HCT116 (cell line): ENCODE data around the gene THBD. TPM values are rescaled to one million over a fixed set of nuclear protein-coding genes. Genes with fewer than 3 reads are reported as not detected.
"Not testable (repeated sequence)": the region's sequence is repeated elsewhere in the genome, so short reads cannot be mapped to it uniquely, and the experiment has no call there.

ENCODE experiments used
- ATAC-seq: fragments of 200-7000 bp; cut with Tn5 transposase; 2 replicates; pipeline ENCODE4 v1.9.1; 2020; ENCODE audit warnings: mild to moderate bottlenecking, moderate library complexity
- BruUV-seq: library from RNA; stranded (reverse); fragments of 400-500 nt; replicated peaks from 2 replicates; lab custom pipeline; 2021; lab: Mats Ljungman, UMichigan
- CTCF ChIA-PET: fragments of 300-600 bp; sonication (Branson Sonifier 250); formaldehyde crosslinking; loops from one replicate; lab custom pipeline; 2021; ENCODE audit warnings: antibody characterized with exemption; lab: Charles Lee
- POLR2A ChIA-PET: fragments of 300-600, 350-600 bp; sonication (Branson Sonifier 250); formaldehyde crosslinking; loops from one replicate; lab custom pipeline; 2021; ENCODE audit warnings: antibody characterized with exemption; lab: Charles Lee
- RAD21 ChIA-PET, 2 experiments: fragments of 300-600 bp; sonication (Branson Sonifier 250); formaldehyde crosslinking; loops; one replicate each; lab custom pipeline; 2023; ENCODE audit warnings: low total read pairs in 2 of 2; ENCODE audit not compliant: uncharacterized antibody in 2 of 2, unreplicated experiment in 2 of 2, low non-redundant PET in 1 of 2; lab: Charles Lee
- DNase-seq: peaks from one replicate; pipeline ENCODE4 v3.0.0-alpha.2; 2010; ENCODE audit warnings: low read depth, low spot score
- H2AFZ ChIP-seq: fragments of 200-600 bp; shearing (Covaris generic), sonication (generic); 2 replicates; pipeline ENCODE4 v1.6.1; 2017; ENCODE audit warnings: low read depth, mixed run types, mixed read lengths, antibody characterized with exemption, low read length; ENCODE audit not compliant: poor library complexity, severe bottlenecking
- H3K27ac ChIP-seq: 2 replicates; pipeline ENCODE4 v1.5.1; 2012; ENCODE audit warnings: low read depth, low read length
- H3K27me3 ChIP-seq: fragments of 200-600 bp; sonication (generic); 2 replicates; pipeline ENCODE4 v1.6.1; 2016; ENCODE audit warnings: mixed run types, low read length, mixed read lengths; ENCODE audit not compliant: insufficient read depth
- H3K36me3 ChIP-seq, 2 experiments: fragments of 200-500 bp in 1 of 2; fragments of 200-600 bp in 1 of 2; sonication (Bioruptor generic) in 1 of 2; sonication (generic) in 1 of 2; 2 replicates each; pipeline versions ENCODE4 v1.5.1 to v1.6.1; 2014 to 2016; ENCODE audit warnings: low read length in 2 of 2, inconsistent platforms in 1 of 2, mixed read lengths in 1 of 2, mixed run types in 1 of 2; ENCODE audit not compliant: insufficient read depth in 2 of 2, control insufficient read depth in 1 of 2
- H3K4me1 ChIP-seq, 2 experiments: fragments of 200-600 bp in 1 of 2; sonication (generic) in 1 of 2; 2 replicates each; pipeline versions ENCODE4 v1.5.1 to v1.6.1; 2012 to 2017; ENCODE audit warnings: low read length in 2 of 2, inconsistent platforms in 1 of 2, mild to moderate bottlenecking in 1 of 2, mixed read lengths in 1 of 2, mixed run types in 1 of 2, moderate library complexity in 1 of 2; ENCODE audit not compliant: insufficient read depth in 2 of 2, control insufficient read depth in 1 of 2
- H3K4me2 ChIP-seq: fragments of 200-600 bp; sonication (generic); 2 replicates; pipeline ENCODE4 v1.6.1; 2017; ENCODE audit warnings: mixed run types, low read length, mixed read lengths
- H3K4me3 ChIP-seq, 2 experiments: fragments of 200-600 bp in 1 of 2; sonication (generic) in 1 of 2; replicated peaks in 1 of 2; 2 replicates each; pipeline ENCODE4 v1.5.1; 2011 to 2016; ENCODE audit warnings: low read length in 2 of 2, control low read depth in 1 of 2, low read depth in 1 of 2, mild to moderate bottlenecking in 1 of 2, mixed read lengths in 1 of 2, mixed run types in 1 of 2
- H3K79me2 ChIP-seq: fragments of 200-600 bp; sonication (generic); 2 replicates; pipeline ENCODE4 v1.6.1; 2017; ENCODE audit warnings: mild to moderate bottlenecking, mixed run types, low read length, moderate library complexity, mixed read lengths; ENCODE audit not compliant: insufficient read depth
- H3K9ac ChIP-seq: fragments of 200-600 bp; sonication (generic); 2 replicates; pipeline ENCODE4 v1.6.1; 2016; ENCODE audit warnings: low read length, mixed read lengths
- H3K9me2 ChIP-seq: fragments of 200-600 bp; sonication (generic), shearing (Covaris generic); 2 replicates; pipeline ENCODE4 v1.6.1; 2017; ENCODE audit warnings: mixed run types, mild to moderate bottlenecking, moderate library complexity; ENCODE audit not compliant: insufficient read depth
- H3K9me3 ChIP-seq, 2 experiments: fragments of 200-500 bp in 1 of 2; fragments of 200-600 bp in 1 of 2; sonication (Bioruptor generic) in 1 of 2; sonication (generic) in 1 of 2; 2 replicates each; pipeline ENCODE4 v1.6.1; 2014 to 2017; ENCODE audit warnings: low read length in 2 of 2, mixed read lengths in 2 of 2, inconsistent platforms in 1 of 2, low read depth in 1 of 2, mild to moderate bottlenecking in 1 of 2, mixed run types in 1 of 2, moderate library complexity in 1 of 2; ENCODE audit not compliant: control insufficient read depth in 1 of 2, insufficient read depth in 1 of 2
- H4K20me1 ChIP-seq: fragments of 200-600 bp; sonication (generic), shearing (Covaris generic); 2 replicates; pipeline ENCODE4 v1.6.1; 2017; ENCODE audit warnings: mixed run types, mild to moderate bottlenecking, moderate library complexity; ENCODE audit not compliant: insufficient read depth
- ATF3 ChIP-seq: IDR thresholded peaks from 2 replicates; pipeline ENCODE4 v1.6.1; 2012
- CBX3 ChIP-seq: IDR thresholded peaks from 2 replicates; pipeline ENCODE4 v1.6.1; 2012; ENCODE audit warnings: low read depth
- CEBPB ChIP-seq: IDR thresholded peaks from 2 replicates; pipeline ENCODE4 v1.6.1; 2012; ENCODE audit warnings: low read depth
- EGR1 ChIP-seq: IDR thresholded peaks from 2 replicates; pipeline ENCODE4 v1.6.1; 2012; ENCODE audit warnings: low read depth
- ELF1 ChIP-seq: IDR thresholded peaks from 2 replicates; pipeline ENCODE4 v1.6.1; 2012; ENCODE audit warnings: low read depth, borderline replicate concordance
- EZH2 ChIP-seq: fragments of 200-600 bp; sonication (generic); IDR thresholded peaks from 2 replicates; pipeline ENCODE4 v1.6.1; 2017; ENCODE audit warnings: antibody characterized with exemption, mixed run types
- EZH2phosphoT487 ChIP-seq: fragments of 200-600 bp; IDR thresholded peaks from 2 replicates; pipeline ENCODE4 v1.6.1; 2018; ENCODE audit warnings: antibody characterized with exemption, borderline replicate concordance
- FOSL1 ChIP-seq: IDR thresholded peaks from 2 replicates; pipeline ENCODE4 v1.6.1; 2012; ENCODE audit warnings: low read depth
- JUND ChIP-seq: IDR thresholded peaks from 2 replicates; pipeline ENCODE4 v1.6.1; 2012
- POLR2A ChIP-seq: IDR thresholded peaks from 2 replicates; pipeline ENCODE4 v1.7.0; 2011; ENCODE audit warnings: borderline replicate concordance; ENCODE audit not compliant: insufficient read depth, insufficient read length; ENCODE audit errors: extremely low read depth
- POLR2AphosphoS5 ChIP-seq: IDR thresholded peaks from 2 replicates; pipeline ENCODE4 v1.6.1; 2011; ENCODE audit warnings: mild to moderate bottlenecking, low read depth, low read length, moderate library complexity
- RAD21 ChIP-seq: IDR thresholded peaks from 2 replicates; pipeline ENCODE4 v1.6.1; 2012; ENCODE audit warnings: low read depth, mild to moderate bottlenecking
- REST ChIP-seq: IDR thresholded peaks from 2 replicates; pipeline ENCODE4 v1.6.1; 2012; ENCODE audit warnings: low read depth
- SIN3A ChIP-seq: IDR thresholded peaks from 2 replicates; pipeline ENCODE4 v1.6.1; 2012; ENCODE audit warnings: low read depth
- SRF ChIP-seq: IDR thresholded peaks from 2 replicates; pipeline ENCODE4 v1.6.1; 2012; ENCODE audit warnings: low read depth
- TCF7L2 ChIP-seq: IDR thresholded peaks from 2 replicates; pipeline ENCODE4 v1.7.0; 2011; ENCODE audit warnings: borderline replicate concordance, inconsistent platforms; ENCODE audit not compliant: insufficient read depth, insufficient read length; ENCODE audit errors: extremely low read depth
- YY1 ChIP-seq: IDR thresholded peaks from 2 replicates; pipeline ENCODE4 v1.6.1; 2011; ENCODE audit warnings: low read length, low read depth, moderate library complexity, mild to moderate bottlenecking; ENCODE audit not compliant: insufficient replicate concordance; ENCODE audit errors: extremely low read depth
- ZBTB33 ChIP-seq: IDR thresholded peaks from 2 replicates; pipeline ENCODE4 v1.6.1; 2011; ENCODE audit warnings: mild to moderate bottlenecking, low read length, moderate library complexity; ENCODE audit not compliant: insufficient replicate concordance; ENCODE audit errors: extremely low read depth
- ZNF274 ChIP-seq: fragments of 200-500 bp; sonication (Bioruptor generic); IDR thresholded peaks from 2 replicates; pipeline ENCODE4 v1.6.1; 2014; ENCODE audit warnings: mild to moderate bottlenecking, low read depth, low read length, inconsistent platforms
- intact Hi-C: fragments of 100-400 bp; cut with micrococcal nuclease; formaldehyde crosslinking; loops from 2 replicates; pipeline ENCODE4 v1.10.0; 2022
- total RNA-seq: library from RNA; stranded (reverse); gene quantifications from one replicate; pipeline ENCODE4 v1.2.1, GENCODE V29; 2021; ENCODE audit not compliant: unreplicated experiment

THBD gene
- total RNA-seq, 1 experiment from 2014 or later = 0.39 TPM

GRCh38 chr20:23027721-23028120, 21.8 kb downstream of the THBD start:
- Histone ChIP-seq H3K9me2 (no peaks in the 10 kb centered on the region), H3K4me1 (no peaks in the 10 kb centered on the region), H2AFZ (no peak overlapping the region), H4K20me1 (no peaks in the 10 kb centered on the region), H3K9ac (no peak overlapping the region), H3K27ac (no peak overlapping the region), H3K79me2 (no peaks in the 10 kb centered on the region), H3K4me3 (no peak overlapping the region), H3K4me2 (no peak overlapping the region), H3K27me3 (peaks cover 18% of the 10 kb centered on the region; the same call in 1 of the 2 replicates), H3K9me3 (no peaks in the 10 kb centered on the region), H3K36me3 (no peaks in the 10 kb centered on the region)
- no peak for DNase-seq
- CTCF ChIA-PET = no interaction called here
- intact Hi-C loops = no loop called here
- ATAC-seq = no peak
- RAD21 ChIA-PET = no interaction called here
- no TSS peak for BruUV-seq
- POLR2A ChIA-PET = no interaction called here
- TF ChIP-seq FOSL1 = no peak
- no peak for TF ChIP-seq CBX3
- TF ChIP-seq TCF7L2 = no peak
- TF ChIP-seq SIN3A = no peak
- no peak for TF ChIP-seq JUND
- TF ChIP-seq YY1 = no peak
- TF ChIP-seq REST = no peak
- TF ChIP-seq EZH2phosphoT487 = no peak
- no peak for TF ChIP-seq ATF3
- TF ChIP-seq ZBTB33 = no peak
- no peak for TF ChIP-seq ZNF274
- TF ChIP-seq SRF = no peak
- TF ChIP-seq CEBPB = no peak
- TF ChIP-seq ELF1 = no peak
- TF ChIP-seq EZH2 = no peak
- TF ChIP-seq POLR2A = no peak
- no peak for TF ChIP-seq RAD21
- no peak for TF ChIP-seq POLR2AphosphoS5
- TF ChIP-seq EGR1 = no peak

GRCh38 chr20:23025503-23025902, 24.0 kb downstream of the THBD start:
- BruUV-seq, H3K27ac ChIP-seq, H3K9me3 ChIP-seq, H3K79me2 ChIP-seq, RAD21 ChIA-PET, H3K4me2 ChIP-seq, H4K20me1 ChIP-seq, H3K36me3 ChIP-seq, H3K9me2 ChIP-seq, DNase-seq, H2AFZ ChIP-seq, H3K4me3 ChIP-seq, POLR2A ChIA-PET, CTCF ChIA-PET, ATAC-seq, H3K9ac ChIP-seq, H3K4me1 ChIP-seq, intact Hi-C loops: not testable (repeated sequence)
- peaks cover 20% of the 10 kb centered on the region; the same call in 1 of the 2 replicates for H3K27me3 ChIP-seq
